HCT116 (cell line): Measurements from ENCODE around the gene MEF2D.

ENCODE experiments used
- CTCF ChIP-seq, 3 experiments: fragments of 200-600 bp in 1 of 3; sonication (generic) in 1 of 3; IDR thresholded peaks in 2 of 3; conservative IDR thresholded peaks in 1 of 3; 2 replicates each; pipeline ENCODE4 v1.5.1; 2012 to 2017; ENCODE audit warnings: low read depth in 2 of 3, low read length in 2 of 3, antibody characterized with exemption in 1 of 3, borderline replicate concordance in 1 of 3, control low read depth in 1 of 3, mild to moderate bottlenecking in 1 of 3, mixed read lengths in 1 of 3, mixed run types in 1 of 3, moderate library complexity in 1 of 3; ENCODE audit not compliant: insufficient read depth in 1 of 3
- EZH2 ChIP-seq: fragments of 200-600 bp; sonication (generic); IDR thresholded peaks from 2 replicates; pipeline ENCODE4 v1.6.1; 2017; ENCODE audit warnings: antibody characterized with exemption, mixed run types
- EZH2phosphoT487 ChIP-seq: fragments of 200-600 bp; IDR thresholded peaks from 2 replicates; pipeline ENCODE4 v1.6.1; 2018; ENCODE audit warnings: antibody characterized with exemption, borderline replicate concordance
- MAX ChIP-seq: IDR thresholded peaks from 2 replicates; pipeline ENCODE4 v1.6.1; 2012
- POLR2A ChIP-seq: IDR thresholded peaks from 2 replicates; pipeline ENCODE4 v1.7.0; 2011; ENCODE audit warnings: borderline replicate concordance; ENCODE audit not compliant: insufficient read depth, insufficient read length; ENCODE audit errors: extremely low read depth
- REST ChIP-seq: IDR thresholded peaks from 2 replicates; pipeline ENCODE4 v1.6.1; 2012; ENCODE audit warnings: low read depth
- ZNF274 ChIP-seq: fragments of 200-500 bp; sonication (Bioruptor generic); IDR thresholded peaks from 2 replicates; pipeline ENCODE4 v1.6.1; 2014; ENCODE audit warnings: mild to moderate bottlenecking, low read depth, low read length, inconsistent platforms

DNA sequence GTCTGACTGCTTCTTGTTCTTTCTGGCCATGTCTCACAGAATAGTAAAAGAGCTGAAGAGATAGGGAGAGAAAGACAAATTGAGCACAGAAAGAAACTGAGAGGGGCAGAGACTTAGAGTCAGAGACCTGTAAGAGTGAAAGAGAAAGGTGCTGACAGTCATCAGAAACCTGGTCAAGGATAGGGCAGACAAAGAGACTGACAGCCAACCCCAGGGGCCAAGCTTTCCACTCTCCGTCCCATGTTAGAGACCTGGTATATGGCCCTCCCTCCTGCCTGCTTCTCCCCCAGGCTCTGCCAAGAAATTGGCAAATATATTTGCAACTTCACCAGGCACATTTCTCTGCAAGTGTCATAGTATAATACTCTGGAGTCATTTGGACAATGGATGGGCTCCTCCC lies 67.0 kb downstream of the MEF2D start:
- TF ChIP-seq REST = no peak
- TF ChIP-seq CTCF (IDR thresholded peaks at IDR 0.05 in 2 of 3, conservative IDR thresholded peaks at IDR 0.05 in 1 of 3; ENCODE audit: borderline replicate concordance in 1 of 3, insufficient read depth in 1 of 3, low read depth in 2 of 3, low read length in 2 of 3) = no peak
- no peak for TF ChIP-seq MAX
- TF ChIP-seq ZNF274 = no peak
- no peak for TF ChIP-seq EZH2
- no peak for TF ChIP-seq POLR2A
- TF ChIP-seq EZH2phosphoT487 = no peak
